Hepatocyte (in vitro differentiated cells): ENCODE results near the gene HYAL3. TPM values are rescaled to one million over a fixed set of nuclear protein-coding genes. Genes with fewer than 3 reads are reported as not detected.
A peak's percentile ranks its signal among the peaks of the same experiment; 100 is the strongest.

Source experiments
- DNase-seq: peaks from one replicate; pipeline ENCODE4 v3.0.0-alpha.2; 2016; ENCODE audit warnings: low spot score
- H2AFZ ChIP-seq: fragments of 200-600 bp; sonication (generic); 2 replicates; pipeline ENCODE4 v1.6.0; 2016; ENCODE audit warnings: antibody characterized with exemption, mild to moderate bottlenecking
- H3K27ac ChIP-seq: fragments of 200-600 bp; sonication (generic); 2 replicates; pipeline ENCODE4 v1.5.1; 2016; ENCODE audit warnings: mild to moderate bottlenecking
- H3K27me3 ChIP-seq: fragments of 200-600 bp; sonication (generic); 2 replicates; pipeline ENCODE4 v1.6.1; 2016
- H3K36me3 ChIP-seq: fragments of 200-600 bp; sonication (generic); replicated peaks from 2 replicates; pipeline ENCODE4 v1.5.1; 2016; ENCODE audit warnings: low read depth; ENCODE audit not compliant: insufficient read depth
- H3K4me1 ChIP-seq: fragments of 200-600 bp; sonication (generic); 2 replicates; pipeline ENCODE4 v1.5.1; 2016; ENCODE audit warnings: mild to moderate bottlenecking, moderate library complexity; ENCODE audit not compliant: insufficient read depth
- H3K4me2 ChIP-seq: fragments of 200-600 bp; sonication (generic); 2 replicates; pipeline ENCODE4 v1.6.0; 2016
- H3K4me3 ChIP-seq: fragments of 200-600 bp; sonication (generic); 2 replicates; pipeline ENCODE4 v1.5.1; 2016; ENCODE audit warnings: mild to moderate bottlenecking
- H3K79me2 ChIP-seq: fragments of 200-600 bp; sonication (generic); 2 replicates; pipeline ENCODE4 v1.6.0; 2017; ENCODE audit warnings: mild to moderate bottlenecking
- H3K9me2 ChIP-seq: fragments of 200-600 bp; sonication (generic); replicated peaks from 2 replicates; pipeline ENCODE4 v1.6.0; 2017; ENCODE audit warnings: mild to moderate bottlenecking; ENCODE audit not compliant: insufficient read depth
- H3K9me3 ChIP-seq: fragments of 200-600 bp; sonication (generic); 2 replicates; pipeline ENCODE4 v1.5.1; 2016; ENCODE audit warnings: low read depth, mild to moderate bottlenecking
- H4K20me1 ChIP-seq: fragments of 200-600 bp; sonication (generic); 2 replicates; pipeline ENCODE4 v1.6.0; 2016; ENCODE audit warnings: mild to moderate bottlenecking; ENCODE audit not compliant: insufficient read depth, poor library complexity, severe bottlenecking
- EZH2 ChIP-seq: fragments of 200-600 bp; sonication (generic); IDR thresholded peaks from 2 replicates; pipeline ENCODE4 v1.6.1; 2016; ENCODE audit warnings: antibody characterized with exemption, mild to moderate bottlenecking, borderline replicate concordance
- EZH2phosphoT487 ChIP-seq: fragments of 200-600 bp; sonication (generic); IDR thresholded peaks from one replicate; pipeline ENCODE4 v1.6.1; 2018; ENCODE audit warnings: antibody characterized with exemption, mild to moderate bottlenecking, low read depth, moderate library complexity; ENCODE audit not compliant: unreplicated experiment, severe bottlenecking
- WGBS: methylation state at CpG from one replicate; pipeline ENCODE4 v1.1.6; 2016; ENCODE audit warnings: low lambda C conversion rate; ENCODE audit errors: missing lambda C conversion rate; 5-methylcytosine and 5-hydroxymethylcytosine counted together
- polyA plus RNA-seq: library from polyadenylated mRNA; unstranded; fragments of >200 nt; fragmentation: Nextera tagmentation; extraction: Ambion mirVana; gene quantifications from 2 replicates; pipeline ENCODE4 v1.2.1, GENCODE V29; 2016
- total RNA-seq: library from RNA; depleted of rRNA; stranded (reverse); fragments of >200 nt; gene quantifications from 2 replicates; pipeline ENCODE4 v1.2.3, GENCODE V29; 2014
- TF ChIP-seq, protein P1 (sequence below): fragments of 200-600 bp; sonication (generic); IDR thresholded peaks from 2 replicates; pipeline ENCODE4 v1.5.1; 2016; ENCODE audit warnings: antibody characterized with exemption, mild to moderate bottlenecking; ENCODE audit not compliant: poor library complexity

HYAL3 gene
- total and polyA plus RNA-seq, 2 experiments from 2014 or later, result 3.7 to 7.0 TPM

DNA sequence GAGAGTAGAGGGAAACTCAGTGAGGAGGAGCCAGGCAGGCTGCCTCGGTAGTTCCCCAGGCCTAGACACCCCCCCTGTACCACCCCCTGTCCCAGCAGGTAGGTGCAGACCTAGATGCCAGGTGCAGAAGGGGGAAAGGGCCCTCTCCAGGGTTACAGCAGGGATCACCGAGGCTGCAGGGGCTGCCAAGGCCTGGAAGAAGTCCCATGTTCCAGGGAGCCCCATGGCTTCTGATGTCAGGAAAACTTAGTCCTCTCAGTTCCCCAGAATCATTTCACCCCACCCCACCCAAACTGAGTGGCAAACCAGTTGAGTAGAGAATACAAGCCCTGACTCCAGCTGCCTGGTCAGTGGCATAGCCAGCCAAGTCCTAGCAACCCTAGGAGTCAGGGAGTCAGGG lies 37.7 kb downstream of the HYAL3 start:
- no peaks in the 10 kb centered on the region for H3K9me2 ChIP-seq
- TF ChIP-seq, protein P1, sequence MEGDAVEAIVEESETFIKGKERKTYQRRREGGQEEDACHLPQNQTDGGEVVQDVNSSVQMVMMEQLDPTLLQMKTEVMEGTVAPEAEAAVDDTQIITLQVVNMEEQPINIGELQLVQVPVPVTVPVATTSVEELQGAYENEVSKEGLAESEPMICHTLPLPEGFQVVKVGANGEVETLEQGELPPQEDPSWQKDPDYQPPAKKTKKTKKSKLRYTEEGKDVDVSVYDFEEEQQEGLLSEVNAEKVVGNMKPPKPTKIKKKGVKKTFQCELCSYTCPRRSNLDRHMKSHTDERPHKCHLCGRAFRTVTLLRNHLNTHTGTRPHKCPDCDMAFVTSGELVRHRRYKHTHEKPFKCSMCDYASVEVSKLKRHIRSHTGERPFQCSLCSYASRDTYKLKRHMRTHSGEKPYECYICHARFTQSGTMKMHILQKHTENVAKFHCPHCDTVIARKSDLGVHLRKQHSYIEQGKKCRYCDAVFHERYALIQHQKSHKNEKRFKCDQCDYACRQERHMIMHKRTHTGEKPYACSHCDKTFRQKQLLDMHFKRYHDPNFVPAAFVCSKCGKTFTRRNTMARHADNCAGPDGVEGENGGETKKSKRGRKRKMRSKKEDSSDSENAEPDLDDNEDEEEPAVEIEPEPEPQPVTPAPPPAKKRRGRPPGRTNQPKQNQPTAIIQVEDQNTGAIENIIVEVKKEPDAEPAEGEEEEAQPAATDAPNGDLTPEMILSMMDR, result no peak
- TF ChIP-seq EZH2 (no peak), EZH2phosphoT487 (no peak)
- no peaks in the 10 kb centered on the region for H3K36me3 ChIP-seq
- no peak overlapping the region for H2AFZ ChIP-seq
- H3K4me1 ChIP-seq, result peaks cover 46% of the 10 kb centered on the region
- peak overlapping the region; percentile 78 for H3K4me2 ChIP-seq
- peaks cover 12% of the 10 kb centered on the region for H3K79me2 ChIP-seq
- no peak overlapping the region for H3K4me3 ChIP-seq
- no peaks in the 10 kb centered on the region for H3K27me3 ChIP-seq
- H3K9me3 ChIP-seq, result no peaks in the 10 kb centered on the region
- no peak for DNase-seq
- H3K27ac ChIP-seq, result peak overlapping the region; percentile 97
- 77% methylated on average over 2 of the region's 2 CpGs for WGBS
- H4K20me1 ChIP-seq, result no peaks in the 10 kb centered on the region

DNA sequence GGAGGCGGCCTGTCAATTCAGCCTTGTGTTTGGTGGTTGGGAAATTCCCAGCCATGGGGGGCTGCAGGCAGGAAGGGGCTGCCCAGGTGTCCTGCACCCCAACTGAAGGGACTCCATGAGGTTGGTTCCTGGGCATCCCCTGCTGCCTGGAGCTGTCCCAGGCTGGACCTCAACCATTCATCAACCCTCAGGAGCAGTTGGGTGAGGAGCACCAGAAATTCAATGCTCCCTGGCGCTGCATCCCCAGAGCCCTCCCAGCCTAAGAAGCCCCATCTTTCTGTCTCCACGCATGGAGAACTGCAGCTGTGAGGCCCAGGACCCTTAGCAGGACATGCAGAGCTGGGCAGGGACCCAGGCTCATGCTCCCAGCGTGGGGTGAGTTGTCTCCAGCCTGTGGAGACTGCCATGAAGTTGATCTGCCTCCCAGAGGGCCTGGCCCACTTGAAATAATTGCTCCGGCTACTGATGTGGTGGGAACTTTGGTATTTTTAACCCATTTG lies 38.2 kb downstream of the HYAL3 start:
- WGBS, result 85% methylated on average over 5 of the region's 5 CpGs
- no peak for DNase-seq
- peaks cover 41% of the 10 kb centered on the region for H3K4me1 ChIP-seq
- H3K9me3 ChIP-seq, result no peaks in the 10 kb centered on the region
- H3K27ac ChIP-seq, result peak overlapping the region; percentile 97
- H3K9me2 ChIP-seq, result no peaks in the 10 kb centered on the region
- peak overlapping the region; percentile 78 for H3K4me2 ChIP-seq
- no peak for TF ChIP-seq EZH2
- TF ChIP-seq, protein P1, result no peak
- peaks cover 12% of the 10 kb centered on the region for H3K79me2 ChIP-seq
- H3K4me3 ChIP-seq, result no peak overlapping the region
- H3K36me3 ChIP-seq, result no peaks in the 10 kb centered on the region
- no peaks in the 10 kb centered on the region for H3K27me3 ChIP-seq
- no peak overlapping the region for H2AFZ ChIP-seq
- no peaks in the 10 kb centered on the region for H4K20me1 ChIP-seq

DNA sequence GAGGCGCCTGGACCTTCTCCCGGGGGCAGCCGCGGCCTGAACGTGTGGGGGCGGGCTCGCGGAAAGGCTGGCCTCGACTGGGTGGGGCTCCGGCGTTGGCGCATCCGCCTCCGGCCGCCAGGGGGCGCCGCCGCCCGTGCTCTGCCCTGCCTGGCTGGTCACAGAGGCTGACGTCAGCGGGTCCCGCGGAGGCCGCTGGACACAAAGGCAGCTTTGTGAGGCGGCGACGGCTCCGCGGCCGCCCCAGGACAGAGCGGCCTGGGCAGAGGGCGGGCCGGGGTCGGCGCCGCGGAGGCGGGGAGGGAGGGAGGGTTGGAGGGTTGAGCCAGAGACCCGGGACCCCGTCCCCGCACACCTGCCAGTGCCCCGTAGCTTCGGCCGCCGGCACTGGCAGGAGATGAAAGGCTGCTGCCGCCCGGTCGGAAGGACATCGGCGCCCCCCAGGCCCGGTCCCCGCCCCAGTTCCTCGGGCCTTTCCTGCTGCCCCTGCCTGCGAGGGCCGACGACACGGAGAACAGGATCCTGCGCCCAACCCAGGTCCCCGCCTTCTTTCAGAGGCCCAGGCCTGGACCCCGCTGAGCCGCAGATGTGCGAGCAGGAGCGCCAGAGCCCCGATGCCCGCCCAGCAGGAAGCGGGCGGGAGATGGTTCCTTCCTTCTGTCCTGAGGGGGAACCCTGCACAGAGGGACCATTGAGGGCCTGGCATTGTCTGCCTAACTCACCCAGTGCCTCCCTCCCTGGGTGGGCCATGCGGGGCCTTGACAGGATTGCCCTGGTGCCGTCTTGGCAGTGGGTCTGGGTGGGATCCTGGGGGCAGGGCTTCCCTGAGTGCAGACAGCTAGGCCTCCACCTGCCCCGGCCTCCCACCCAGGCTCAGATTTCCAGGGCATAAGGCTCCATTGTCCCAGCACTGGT lies 38.9 kb downstream of the HYAL3 start:
- peak overlapping the region; percentile 97 for H3K27ac ChIP-seq
- H3K4me1 ChIP-seq, result peaks cover 34% of the 10 kb centered on the region
- WGBS, result 13% methylated on average over 18 of the region's 70 CpGs
- no peaks in the 10 kb centered on the region for H3K36me3 ChIP-seq
- peak overlapping the region; percentile 32 for H2AFZ ChIP-seq
- H3K9me3 ChIP-seq, result no peaks in the 10 kb centered on the region
- H3K27me3 ChIP-seq, result no peaks in the 10 kb centered on the region
- peaks cover 12% of the 10 kb centered on the region for H3K79me2 ChIP-seq
- H3K9me2 ChIP-seq, result no peaks in the 10 kb centered on the region
- H3K4me2 ChIP-seq, result peak overlapping the region; percentile 78
- H4K20me1 ChIP-seq, result no peaks in the 10 kb centered on the region
- TF ChIP-seq, protein P1, result peak; percentile 99
- no peak for TF ChIP-seq EZH2
- TF ChIP-seq EZH2phosphoT487, result no peak
- H3K4me3 ChIP-seq, result peak overlapping the region; percentile 40
- peak; percentile 97 for DNase-seq
